SW 1271 (cell line): ENCODE data around the gene PIGS.

Experiments
- DNase-seq, 2 experiments: peaks; one replicate each; lab custom pipeline; 2025; lab: John Stamatoyannopoulos, UW

The PIGS gene

GRCh38 chr17:28550858-28551257 is 20.5 kb downstream of the PIGS start:
- DNase-seq: no peak

GRCh38 chr17:28549236-28550132 is 21.8 kb downstream of the PIGS start:
- DNase-seq: no peak

GRCh38 chr17:28548417-28549130 is 22.8 kb downstream of the PIGS start:
- no peak for DNase-seq

- peak in 1 of 2 experiments; percentile 67 for DNase-seq
Measured at GRCh38 chr17:28547623-28548416, 23.5 kb downstream of the PIGS start.

GRCh38 chr17:28547096-28547622 is 24.2 kb downstream of the PIGS start:
- no peak for DNase-seq

- no peak for DNase-seq
Measured at GRCh38 chr17:28545787-28546415, 25.4 kb downstream of the PIGS start.

- DNase-seq: no peak
Measured at GRCh38 chr17:28545141-28545503, 26.2 kb downstream of the PIGS start.

GRCh38 chr17:28544402-28545140 is 26.8 kb downstream of the PIGS start:
- no peak for DNase-seq

- no peak for DNase-seq
Measured at GRCh38 chr17:28541439-28541838, 29.9 kb downstream of the PIGS start.

GRCh38 chr17:28540231-28540630 is 31.1 kb downstream of the PIGS start:
- no peak for DNase-seq

- no peak for DNase-seq
Measured at GRCh38 chr17:28538296-28538895, 32.9 kb downstream of the PIGS start.

GRCh38 chr17:28537219-28537610 is 34.1 kb downstream of the PIGS start:
- DNase-seq: no peak

- no peak for DNase-seq
Measured at GRCh38 chr17:28536532-28537218, 34.6 kb downstream of the PIGS start.

- DNase-seq: no peak
Measured at GRCh38 chr17:28534740-28535375, 36.5 kb downstream of the PIGS start.

- no peak for DNase-seq
Measured at GRCh38 chr17:28533091-28533807, 38.1 kb downstream of the PIGS start.

GRCh38 chr17:28532050-28532960 is 39.0 kb downstream of the PIGS start:
- no peak for DNase-seq

GRCh38 chr17:28530926-28531325 is 40.4 kb downstream of the PIGS start:
- DNase-seq: no peak

GRCh38 chr17:28530250-28530649 is 41.1 kb downstream of the PIGS start:
- no peak for DNase-seq
